HUES64 (cell line): ENCODE results near the gene HOXB4.

Source experiments
- H3K27ac ChIP-seq: 2 replicates; pipeline ENCODE4 v1.7.0; 2013; ENCODE audit warnings: low read depth, low read length, inconsistent platforms
- H3K27me3 ChIP-seq: 2 replicates; pipeline ENCODE4 v1.6.1; 2013; ENCODE audit warnings: mild to moderate bottlenecking, low read length; ENCODE audit not compliant: insufficient read depth
- H3K36me3 ChIP-seq: 2 replicates; pipeline ENCODE4 v1.6.1; 2013; ENCODE audit warnings: mild to moderate bottlenecking, low read length; ENCODE audit not compliant: insufficient read depth
- H3K4me1 ChIP-seq: 2 replicates; pipeline ENCODE4 v1.6.1; 2013; ENCODE audit warnings: mild to moderate bottlenecking, low read length, moderate library complexity; ENCODE audit not compliant: insufficient read depth
- H3K4me3 ChIP-seq: 2 replicates; pipeline ENCODE4 v1.5.1; 2013; ENCODE audit warnings: mild to moderate bottlenecking, low read length, moderate library complexity
- H3K9ac ChIP-seq: 2 replicates; pipeline ENCODE4 v1.6.1; 2013; ENCODE audit warnings: mild to moderate bottlenecking, low read depth, low read length
- H3K9me3 ChIP-seq: 2 replicates; pipeline ENCODE4 v1.6.1; 2013; ENCODE audit warnings: low read depth, low read length; ENCODE audit not compliant: insufficient read depth
- WGBS: fragments of 150-250, 120-280 bp; methylation state at CpG from one replicate; pipeline ENCODE4 v1.1.7; 2013; ENCODE audit warnings: missing lambda C conversion rate; 5-methylcytosine and 5-hydroxymethylcytosine counted together

HOXB4 gene

DNA sequence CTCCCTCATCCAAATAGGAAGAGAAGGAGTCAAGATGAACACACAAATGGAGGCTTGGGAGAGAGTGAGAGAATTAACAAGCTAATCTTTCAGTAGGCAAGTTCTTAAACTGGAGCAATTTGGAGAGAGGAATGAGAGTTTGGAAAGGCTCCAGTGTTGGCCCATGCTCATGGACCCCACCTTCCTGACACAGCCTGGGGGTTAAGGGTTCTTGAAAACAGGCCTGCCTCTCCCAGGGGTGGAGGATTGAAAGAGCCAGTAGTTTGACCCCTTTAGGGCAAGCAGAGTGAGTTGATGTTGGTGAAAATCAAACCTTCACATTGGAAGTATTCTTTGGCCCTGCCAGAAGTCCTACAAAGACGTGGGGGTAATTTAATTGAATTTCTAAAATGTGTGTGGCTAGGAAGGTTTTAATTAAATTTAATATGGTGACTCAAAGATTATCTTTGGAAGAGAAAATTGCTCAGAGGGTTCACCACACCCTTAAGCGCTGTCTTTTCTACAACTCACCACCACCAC lies 6.1 kb upstream of the HOXB4 start:
- no peaks in the 10 kb centered on the region for H3K4me1 ChIP-seq
- peaks cover 100% of the 10 kb centered on the region for H3K27me3 ChIP-seq
- no peaks in the 10 kb centered on the region for H3K9me3 ChIP-seq
- 19% methylated on average over 2 of the region's 2 CpGs for WGBS
- H3K4me3 ChIP-seq: no peak overlapping the region
- no peak overlapping the region for H3K9ac ChIP-seq
- no peaks in the 10 kb centered on the region for H3K36me3 ChIP-seq
- no peak overlapping the region for H3K27ac ChIP-seq

DNA sequence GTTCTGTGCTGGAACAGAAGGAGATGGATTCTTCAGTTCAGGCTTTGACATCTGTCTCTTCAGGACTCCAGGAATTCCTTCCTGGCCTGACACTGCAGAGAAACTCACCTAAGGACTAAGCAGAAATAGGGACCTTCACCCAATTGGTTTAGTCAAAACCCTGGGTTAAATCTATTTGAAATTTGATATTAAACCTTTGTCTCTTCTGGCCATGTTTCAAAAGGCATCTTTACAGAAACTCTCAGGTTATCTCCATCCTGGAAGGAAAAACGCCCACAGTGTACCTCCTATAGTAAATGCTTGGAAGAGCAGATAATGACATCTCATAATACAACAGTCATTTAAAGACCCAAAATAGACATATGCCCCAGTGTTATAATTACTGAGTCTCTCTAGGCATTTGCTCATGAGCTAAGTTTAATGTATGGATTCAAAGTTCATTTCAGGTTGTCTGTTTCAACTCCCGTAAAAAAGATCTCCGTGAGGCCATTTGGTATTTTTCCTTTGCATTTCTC lies 5.6 kb upstream of the HOXB4 start:
- Histone ChIP-seq H3K27me3 (peaks cover 100% of the 10 kb centered on the region), H3K4me1 (no peaks in the 10 kb centered on the region), H3K9me3 (no peaks in the 10 kb centered on the region), H3K9ac (no peak overlapping the region), H3K36me3 (no peaks in the 10 kb centered on the region), H3K4me3 (no peak overlapping the region), H3K27ac (no peak overlapping the region)
- no CpG with 5 or more reads among the region's 3 CpGs for WGBS

DNA sequence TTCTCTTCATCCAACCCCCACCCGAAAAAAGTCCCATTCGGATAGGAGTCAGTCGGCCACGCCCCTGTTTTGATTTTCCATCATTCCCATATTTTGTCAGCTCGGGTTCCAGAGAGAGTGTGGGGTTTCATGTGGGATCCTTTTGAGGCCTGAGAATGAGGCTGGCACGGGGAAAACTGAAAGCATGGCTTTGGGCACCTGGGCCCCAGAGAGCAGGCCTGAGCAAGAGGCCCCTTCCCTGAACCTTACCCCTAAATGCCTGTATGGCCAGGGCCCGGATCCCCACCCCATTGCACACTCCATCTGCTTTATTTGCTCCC lies 4.6 kb upstream of the HOXB4 start:
- peaks cover 100% of the 10 kb centered on the region for H3K27me3 ChIP-seq
- no peaks in the 10 kb centered on the region for H3K4me1 ChIP-seq
- H3K36me3 ChIP-seq: no peaks in the 10 kb centered on the region
- no peak overlapping the region for H3K9ac ChIP-seq
- H3K27ac ChIP-seq: no peak overlapping the region
- H3K9me3 ChIP-seq: no peaks in the 10 kb centered on the region
- no peak overlapping the region for H3K4me3 ChIP-seq
- 12% methylated on average over 7 of the region's 7 CpGs for WGBS

DNA sequence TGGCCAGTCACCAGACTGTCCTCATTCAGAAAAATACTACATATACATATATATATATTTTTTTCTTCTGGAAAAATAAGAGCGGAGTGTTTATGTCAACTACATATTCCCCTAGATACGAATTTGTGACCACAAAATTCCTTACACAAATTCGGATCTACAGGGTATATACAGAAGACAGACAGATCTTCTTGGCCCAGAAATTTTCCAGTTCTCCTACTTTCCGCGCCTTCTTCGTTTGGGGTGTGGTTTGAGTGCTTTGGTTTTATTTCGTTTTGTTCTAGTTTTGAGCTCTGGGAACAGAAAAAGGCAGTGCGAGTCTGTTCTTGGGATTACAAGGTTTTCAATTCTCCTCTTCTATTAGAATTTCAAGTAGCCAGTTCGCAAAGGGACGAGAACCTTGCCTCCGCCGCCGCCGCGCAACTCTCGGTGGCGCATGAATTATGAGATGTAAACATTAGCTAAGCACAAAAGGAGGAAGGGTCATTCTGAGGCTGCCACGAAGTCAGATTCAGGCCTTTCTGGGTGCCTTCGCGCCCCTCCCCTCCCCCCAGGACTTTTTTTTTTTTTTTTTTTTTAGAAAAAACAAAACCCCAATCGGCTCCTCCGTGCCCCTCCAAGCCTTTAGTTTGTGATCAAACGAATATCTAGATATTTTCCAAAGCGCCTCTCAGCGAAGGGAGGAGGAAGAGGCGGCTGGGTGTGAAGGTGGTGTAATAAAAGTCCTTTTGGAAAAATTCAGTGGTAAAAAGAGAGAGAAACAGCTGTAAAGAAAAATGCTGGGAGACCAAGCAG lies 1.8 kb upstream of the HOXB4 start:
- 2% methylated on average over 24 of the region's 26 CpGs for WGBS

DNA sequence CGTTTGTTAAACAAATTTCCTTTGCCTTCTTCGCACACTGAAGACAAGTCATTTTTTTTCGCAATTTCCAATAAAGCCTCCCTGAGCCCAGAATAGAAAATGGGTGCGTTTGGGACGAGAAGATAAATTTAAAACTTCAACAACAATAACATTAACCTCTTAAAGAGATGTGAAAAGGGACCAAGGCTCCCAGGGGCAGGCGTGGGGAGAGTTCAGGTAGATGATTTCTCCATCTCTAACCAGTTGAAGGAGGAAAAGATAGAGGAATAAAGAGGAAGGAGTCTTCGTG lies 1.3 kb upstream of the HOXB4 start:
- WGBS: 0% methylated on average over 3 of the region's 7 CpGs

More for the DNA sequence above, 1.8 kb upstream of the HOXB4 start:
- Histone ChIP-seq H3K36me3 (no peaks in the 10 kb centered on the region), H3K27ac (no peak overlapping the region), H3K4me3 (no peak overlapping the region), H3K27me3 (peaks cover 100% of the 10 kb centered on the region), H3K9ac (no peak overlapping the region), H3K9me3 (no peaks in the 10 kb centered on the region), H3K4me1 (0 out of 2 replicates have a peak, but pooled peaks cover 4% of the 10 kb centered on the region)

DNA sequence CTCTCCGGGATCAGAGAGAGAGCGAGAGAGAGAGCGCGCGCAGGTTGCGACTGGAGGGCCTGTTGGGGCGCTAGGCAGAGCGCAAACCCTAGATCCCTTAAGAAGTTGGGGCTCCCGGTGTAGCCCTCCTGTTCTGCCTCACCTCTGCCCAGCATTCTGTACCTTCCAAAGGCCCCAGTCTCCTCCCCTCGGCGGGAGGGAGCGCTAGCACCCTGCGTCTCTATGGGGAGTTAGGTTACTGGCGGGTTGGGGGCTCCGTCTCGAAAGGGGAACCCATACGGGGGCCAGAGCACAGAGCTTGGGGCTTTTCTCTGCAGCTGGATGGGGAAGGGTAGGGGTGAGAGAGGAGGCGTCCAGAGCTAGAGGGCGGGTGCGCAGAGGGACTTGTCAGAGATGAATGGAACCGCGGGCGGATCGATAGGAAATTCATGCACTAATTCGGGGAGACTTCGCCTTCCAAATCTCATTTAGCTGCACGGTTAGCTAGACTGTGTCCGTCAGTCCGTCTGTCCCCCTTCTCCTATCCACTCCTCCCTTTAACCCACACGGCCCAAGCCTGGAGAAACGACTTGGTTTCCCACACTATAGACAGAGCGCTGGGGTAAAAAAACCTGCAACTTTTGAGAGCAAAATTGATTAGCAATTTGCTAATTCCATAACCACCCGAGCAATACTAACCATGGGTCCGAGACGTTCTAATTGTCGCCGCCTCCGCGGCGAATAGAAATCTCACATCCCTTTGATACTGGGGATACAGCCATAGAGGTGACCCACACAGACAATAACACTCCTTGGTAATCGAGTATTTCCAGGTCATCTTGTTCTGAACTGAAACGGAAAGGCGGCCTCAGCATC lies 693 bp upstream of the HOXB4 start:
- Histone ChIP-seq H3K9ac (no peak overlapping the region), H3K4me1 (0 out of 2 replicates have a peak, but pooled peaks cover 4% of the 10 kb centered on the region), H3K4me3 (0 out of 2 replicates have a peak overlapping the region, but pooled peaks have one; percentile 29), H3K36me3 (no peaks in the 10 kb centered on the region), H3K9me3 (no peaks in the 10 kb centered on the region), H3K27ac (no peak overlapping the region), H3K27me3 (peaks cover 100% of the 10 kb centered on the region)
- WGBS: 3% methylated on average over 42 of the region's 43 CpGs

More for the DNA sequence above, 1.3 kb upstream of the HOXB4 start:
- no peak overlapping the region for H3K4me3 ChIP-seq
- no peaks in the 10 kb centered on the region for H3K9me3 ChIP-seq
- H3K36me3 ChIP-seq: no peaks in the 10 kb centered on the region
- no peak overlapping the region for H3K9ac ChIP-seq
- no peak overlapping the region for H3K27ac ChIP-seq
- 0 out of 2 replicates have a peak, but pooled peaks cover 4% of the 10 kb centered on the region for H3K4me1 ChIP-seq
- peaks cover 100% of the 10 kb centered on the region for H3K27me3 ChIP-seq

DNA sequence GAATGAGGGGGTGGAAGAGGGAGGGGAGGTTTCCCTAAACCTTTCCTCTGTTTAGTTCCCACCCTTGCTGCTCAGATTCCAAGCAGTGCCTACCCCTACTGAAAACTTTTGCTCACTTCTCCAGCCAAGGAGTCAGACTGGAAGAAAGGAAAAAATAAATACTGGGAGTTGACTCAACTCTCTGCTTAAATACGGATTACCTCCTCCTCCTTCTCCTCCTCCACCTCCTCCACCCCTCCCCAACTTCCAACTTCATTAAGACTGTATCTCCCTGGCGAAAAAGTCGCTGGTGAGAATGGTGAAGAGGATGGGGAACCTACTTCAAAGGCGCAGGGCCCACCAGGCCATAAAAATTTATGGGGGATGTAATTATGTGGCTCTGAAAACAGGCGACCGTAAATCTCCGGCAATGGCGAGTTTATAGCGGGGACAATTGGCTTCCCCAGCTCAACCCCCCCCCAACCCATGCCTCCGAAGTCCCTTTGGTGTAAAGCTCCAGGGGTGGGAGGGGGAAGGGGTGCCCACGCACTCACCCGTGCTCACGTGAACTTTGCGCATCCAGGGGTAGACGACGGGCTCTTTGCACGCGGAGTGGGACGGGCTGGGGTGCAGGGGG lies 712 bp downstream of the HOXB4 start:
- Histone ChIP-seq H3K36me3 (no peaks in the 10 kb centered on the region), H3K9ac (no peak overlapping the region), H3K27me3 (peaks cover 100% of the 10 kb centered on the region), H3K27ac (no peak overlapping the region), H3K9me3 (no peaks in the 10 kb centered on the region), H3K4me3 (no peak overlapping the region), H3K4me1 (0 out of 2 replicates have a peak, but pooled peaks cover 4% of the 10 kb centered on the region)
- WGBS: under 1% methylated on average over 18 of the region's 19 CpGs

DNA sequence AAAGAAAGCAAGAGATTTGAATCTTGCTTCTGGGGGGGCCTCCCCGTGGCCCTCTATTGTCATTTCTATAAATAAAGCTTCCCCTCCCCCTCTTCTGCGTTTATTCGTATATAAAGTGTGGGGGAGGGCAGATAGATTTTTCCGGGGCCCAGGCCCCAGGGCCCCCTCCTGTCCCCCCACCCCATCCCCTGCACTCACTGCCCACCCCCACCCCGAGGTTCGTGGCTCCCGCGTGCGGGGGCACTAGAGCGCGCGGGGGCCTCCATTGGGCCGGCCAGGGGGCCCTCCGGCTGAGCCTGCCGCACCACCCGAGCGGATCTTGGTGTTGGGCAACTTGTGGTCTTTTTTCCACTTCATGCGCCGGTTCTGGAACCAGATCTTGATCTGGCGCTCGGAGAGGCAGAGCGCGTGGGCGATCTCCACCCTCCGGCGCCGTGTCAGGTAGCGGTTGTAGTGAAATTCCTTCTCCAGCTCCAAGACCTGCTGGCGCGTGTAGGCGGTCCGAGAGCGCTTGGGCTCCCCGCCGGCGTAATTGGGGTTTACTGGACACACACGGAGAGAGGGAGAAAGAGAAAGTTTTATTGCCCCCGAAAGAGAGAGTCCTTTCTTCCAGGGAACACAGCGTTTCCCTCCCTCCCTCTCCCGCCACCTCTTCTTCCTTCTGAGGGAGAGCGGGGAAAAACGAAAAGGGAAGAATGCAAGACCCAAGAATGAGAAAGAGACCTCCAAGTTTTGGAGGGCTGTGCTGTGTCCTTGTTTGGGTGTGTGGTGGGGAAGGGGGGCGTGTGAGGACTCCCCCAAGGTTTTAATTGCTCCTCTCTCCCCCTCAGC lies 1.5 kb downstream of the HOXB4 start:
- H3K9me3 ChIP-seq: no peaks in the 10 kb centered on the region
- H3K4me3 ChIP-seq: no peak overlapping the region
- 3% methylated on average over 35 of the region's 43 CpGs for WGBS
- 0 out of 2 replicates have a peak, but pooled peaks cover 4% of the 10 kb centered on the region for H3K4me1 ChIP-seq
- no peak overlapping the region for H3K27ac ChIP-seq
- no peaks in the 10 kb centered on the region for H3K36me3 ChIP-seq
- H3K27me3 ChIP-seq: peaks cover 100% of the 10 kb centered on the region
- H3K9ac ChIP-seq: no peak overlapping the region

DNA sequence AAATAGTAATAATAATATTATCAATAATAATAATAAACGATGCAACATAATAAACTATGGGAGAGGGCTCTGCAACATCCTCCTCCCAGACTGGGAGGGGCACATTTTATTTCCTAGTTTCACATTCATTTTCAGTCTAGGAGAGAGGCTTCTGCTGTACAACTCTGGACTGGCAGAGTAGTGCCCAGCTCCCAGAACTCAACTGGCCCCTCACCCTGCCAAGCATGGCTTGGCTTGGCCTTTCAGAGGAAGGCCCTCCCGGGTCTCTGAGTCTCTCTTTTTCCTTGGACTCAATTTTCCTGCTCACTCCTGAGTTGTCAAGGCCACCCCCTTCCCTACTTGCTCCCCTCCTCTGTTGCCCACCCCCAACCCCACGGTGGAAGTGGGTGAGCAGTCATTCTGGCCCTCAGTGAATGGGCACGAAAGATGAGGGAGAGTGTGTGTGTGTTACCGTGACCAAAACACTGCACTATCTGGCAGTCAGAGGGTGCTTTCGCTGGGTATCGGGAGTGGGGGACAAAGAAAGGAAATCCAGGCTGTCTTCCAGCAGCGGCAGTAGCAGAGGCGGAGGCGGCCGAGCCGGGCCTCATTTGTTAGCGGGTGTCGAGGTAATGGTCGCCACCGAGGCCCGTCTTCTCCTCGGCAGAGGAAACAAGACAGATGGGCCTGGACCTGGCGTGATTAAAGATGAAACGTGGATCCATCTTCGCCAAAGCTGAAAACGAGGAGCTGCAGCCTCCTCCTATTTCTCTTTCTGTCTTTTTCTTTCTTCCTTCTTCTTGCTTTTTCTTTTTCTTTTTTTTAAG lies 2.3 kb downstream of the HOXB4 start:
- H3K9me3 ChIP-seq: no peaks in the 10 kb centered on the region
- no peak overlapping the region for H3K4me3 ChIP-seq
- peaks cover 100% of the 10 kb centered on the region for H3K27me3 ChIP-seq
- H3K36me3 ChIP-seq: no peaks in the 10 kb centered on the region
- peaks cover 8% of the 10 kb centered on the region; the same call in 1 of the 2 replicates for H3K4me1 ChIP-seq
- 6% methylated on average over 22 of the region's 22 CpGs for WGBS
- H3K27ac ChIP-seq: no peak overlapping the region
- no peak overlapping the region for H3K9ac ChIP-seq
